Naive thymus-derived CD4-positive, alpha-beta T cell (primary cell): Measurements from ENCODE around the gene EEF1B2. TPM values are rescaled to one million over a fixed set of nuclear protein-coding genes. Genes with fewer than 3 reads are reported as not detected.
"Not testable (repeated sequence)": the region's sequence is repeated elsewhere in the genome, so short reads cannot be mapped to it uniquely, and the experiment has no call there.

Experiments
- ATAC-seq: fragments of 150-1000 bp; cut with Tn5 transposase; 2 replicates; pipeline ENCODE4 v1.10.0; 2021; ENCODE audit warnings: mild to moderate bottlenecking, moderate library complexity
- CTCF ChIA-PET: fragments of 350-600 bp; sonication (Branson Sonifier 250); formaldehyde crosslinking; loops from one replicate; lab custom pipeline; 2021; ENCODE audit warnings: antibody characterized with exemption; lab: Charles Lee
- POLR2A ChIA-PET: fragments of 350-600 bp; sonication (Branson Sonifier 250); formaldehyde crosslinking; loops from one replicate; lab custom pipeline; 2021; ENCODE audit warnings: antibody characterized with exemption, inconsistent platforms; lab: Charles Lee
- DNase-seq, 9 donors: peaks; one replicate each; pipeline versions ENCODE4 v3.0.0 to v3.0.0-alpha.2; 2020 to 2022; ENCODE audit warnings: mixed read lengths in 1 of 9
- H3K27ac ChIP-seq: one replicate; pipeline ENCODE4 v1.7.0; 2013; ENCODE audit warnings: mild to moderate bottlenecking, low read depth, low read length, moderate library complexity
- H3K27me3 ChIP-seq, 2 donors: one replicate each; pipeline ENCODE4 v1.7.0; 2013; ENCODE audit warnings: low read length in 2 of 2, mild to moderate bottlenecking in 2 of 2, moderate library complexity in 2 of 2; ENCODE audit not compliant: control insufficient read depth in 2 of 2, insufficient read depth in 2 of 2
- H3K36me3 ChIP-seq, 3 experiments: 1 replicate in 2 of 3; 2 replicates in 1 of 3; pipeline ENCODE4 v1.7.0; 2013; ENCODE audit warnings: low read length in 3 of 3, mild to moderate bottlenecking in 3 of 3, moderate library complexity in 1 of 3; ENCODE audit not compliant: insufficient read depth in 3 of 3, control insufficient read depth in 2 of 3
- H3K4me1 ChIP-seq, 2 donors: one replicate each; pipeline ENCODE4 v1.7.0; 2013; ENCODE audit warnings: low read length in 2 of 2, mild to moderate bottlenecking in 2 of 2, moderate library complexity in 1 of 2; ENCODE audit not compliant: control insufficient read depth in 2 of 2, insufficient read depth in 2 of 2
- H3K4me3 ChIP-seq: 2 replicates; pipeline ENCODE4 v1.7.0; 2013; ENCODE audit warnings: mild to moderate bottlenecking, low read length
- H3K9me3 ChIP-seq, 3 experiments: 1 replicate in 2 of 3; 2 replicates in 1 of 3; pipeline ENCODE4 v1.7.0; 2013; ENCODE audit warnings: low read length in 3 of 3; ENCODE audit not compliant: control insufficient read depth in 2 of 3
- H3K27ac Mint-ChIP-seq, 9 donors: one replicate each; pipeline ENCODE4 v1.8.0; 2020 to 2022; ENCODE audit warnings: mixed read lengths in 9 of 9, mild to moderate bottlenecking in 8 of 9, moderate library complexity in 5 of 9, inconsistent platforms in 2 of 9
- H3K27me3 Mint-ChIP-seq, 5 donors: one replicate each; pipeline ENCODE4 v1.8.0; 2021 to 2022; ENCODE audit warnings: mixed read lengths in 5 of 5, mild to moderate bottlenecking in 1 of 5
- H3K36me3 Mint-ChIP-seq, 5 donors: one replicate each; pipeline ENCODE4 v1.8.0; 2020 to 2022; ENCODE audit warnings: mixed read lengths in 5 of 5, mild to moderate bottlenecking in 3 of 5, inconsistent platforms in 1 of 5
- H3K4me1 Mint-ChIP-seq, 7 donors: one replicate each; pipeline ENCODE4 v1.8.0; 2020 to 2022; ENCODE audit warnings: mixed read lengths in 7 of 7, mild to moderate bottlenecking in 3 of 7, inconsistent platforms in 1 of 7
- H3K4me3 Mint-ChIP-seq, 10 donors: one replicate each; pipeline ENCODE4 v1.8.0; 2020 to 2022; ENCODE audit warnings: mild to moderate bottlenecking in 10 of 10, mixed read lengths in 10 of 10, moderate library complexity in 6 of 10, inconsistent platforms in 2 of 10
- H3K9me3 Mint-ChIP-seq, 11 donors: one replicate each; pipeline ENCODE4 v1.8.0; 2020 to 2022; ENCODE audit warnings: mixed read lengths in 11 of 11, mild to moderate bottlenecking in 4 of 11, inconsistent platforms in 1 of 11, moderate library complexity in 1 of 11
- intact Hi-C, 2 donors: fragments of 100-400 bp; cut with micrococcal nuclease; formaldehyde crosslinking; loops; one replicate each; pipeline ENCODE4 v1.15.1; 2023
- polyA plus RNA-seq, 2 donors: library from polyadenylated mRNA; unstranded; fragments of 300-500 nt; fragmentation: Illumina TruSeq; gene quantifications; one replicate each; pipeline ENCODE4 v1.2.3, GENCODE V29; 2021
- total RNA-seq, 6 experiments: library from RNA in 5 of 6; stranded (reverse) in 5 of 6; gene quantifications; 1 replicate in 5 of 6; 2 replicates in 1 of 6; pipeline ENCODE4 v1.2.3 and lab custom pipeline; 2021 to 2026

Gene EEF1B2
- total and polyA plus RNA-seq, 7 experiments from 2014 or later: 542 to 1,474 (median 1,164) TPM

DNA sequence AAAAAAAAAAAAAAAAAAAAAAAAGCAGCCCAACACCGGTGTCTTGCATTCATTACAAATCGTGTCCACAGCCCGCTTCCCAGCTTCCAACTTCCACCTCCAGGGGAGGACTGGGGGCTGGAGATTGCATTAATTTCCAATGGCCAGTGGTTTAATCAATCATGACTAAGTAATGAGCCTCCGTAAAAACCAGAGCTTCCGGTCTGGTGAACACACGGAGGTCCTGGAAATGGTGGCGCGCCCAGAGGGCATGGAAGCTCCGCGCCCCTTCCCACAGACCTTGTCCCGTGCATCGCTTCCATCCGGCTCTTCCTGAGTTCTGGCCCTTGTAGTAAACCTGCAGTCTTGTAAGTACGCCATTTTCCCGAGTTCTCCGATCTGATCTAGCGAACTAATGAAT lies 43.6 kb downstream of the EEF1B2 start:
- ATAC-seq: no peak
- CTCF ChIA-PET: no interaction called here
- H3K27me3 ChIP-seq: no peaks in the 10 kb centered on the region
- Mint-ChIP-seq H3K4me3 (no peak overlapping the region), H3K4me1 (peaks cover 0 to 4% (median 0%) of the 10 kb centered on the region in 7 donors), H3K36me3 (peaks cover 0 to 7% (median 0%) of the 10 kb centered on the region in 5 donors), H3K27me3 (peaks cover 6 to 19% (median 9%) of the 10 kb centered on the region in 5 donors), H3K9me3 (peaks cover 0 to 4% (median 0%) of the 10 kb centered on the region in 11 donors), H3K27ac (no peak overlapping the region)
- no peaks in the 10 kb centered on the region for H3K9me3 ChIP-seq
- no peak overlapping the region for H3K4me3 ChIP-seq
- POLR2A ChIA-PET: no interaction called here
- DNase-seq: no peak
- intact Hi-C loops: no loop called here
- no peaks in the 10 kb centered on the region for H3K4me1 ChIP-seq
- no peak overlapping the region for H3K27ac ChIP-seq
- no peaks in the 10 kb centered on the region for H3K36me3 ChIP-seq

DNA sequence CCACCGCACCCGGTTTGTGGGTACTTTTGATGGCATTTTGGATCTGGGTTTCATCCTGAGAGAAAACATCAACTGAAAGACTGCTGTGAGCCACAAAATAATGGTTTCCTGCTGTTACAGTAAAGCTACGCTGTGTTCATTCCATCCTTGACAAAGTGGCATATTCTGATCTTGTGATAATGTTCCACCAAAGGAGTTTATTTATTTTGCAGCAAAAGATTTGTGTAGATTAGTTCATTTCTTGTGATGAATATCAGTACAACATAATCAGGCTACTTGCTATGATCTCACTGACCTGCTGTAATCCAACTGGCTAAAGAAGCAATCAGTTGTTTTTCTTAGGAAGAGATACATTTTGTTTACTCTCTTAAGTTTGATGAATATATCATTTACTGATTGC lies 45.0 kb downstream of the EEF1B2 start:
- Mint-ChIP-seq H3K4me3 (no peak overlapping the region), H3K4me1 (peaks cover 0 to 4% (median 0%) of the 10 kb centered on the region in 7 donors), H3K27ac (no peak overlapping the region), H3K27me3 (peaks cover 0 to 16% (median 6%) of the 10 kb centered on the region in 5 donors), H3K36me3 (peaks cover 0 to 7% (median 0%) of the 10 kb centered on the region in 5 donors), H3K9me3 (peaks cover 0 to 4% (median 0%) of the 10 kb centered on the region in 11 donors)
- no peak for DNase-seq
- CTCF ChIA-PET: no interaction called here
- H3K4me3 ChIP-seq: no peak overlapping the region
- no peak for ATAC-seq
- H3K27ac ChIP-seq: no peak overlapping the region
- H3K9me3 ChIP-seq: no peaks in the 10 kb centered on the region
- H3K4me1 ChIP-seq: no peaks in the 10 kb centered on the region
- intact Hi-C loops: no loop called here
- H3K27me3 ChIP-seq: no peaks in the 10 kb centered on the region
- no peaks in the 10 kb centered on the region for H3K36me3 ChIP-seq
- POLR2A ChIA-PET: no interaction called here

DNA sequence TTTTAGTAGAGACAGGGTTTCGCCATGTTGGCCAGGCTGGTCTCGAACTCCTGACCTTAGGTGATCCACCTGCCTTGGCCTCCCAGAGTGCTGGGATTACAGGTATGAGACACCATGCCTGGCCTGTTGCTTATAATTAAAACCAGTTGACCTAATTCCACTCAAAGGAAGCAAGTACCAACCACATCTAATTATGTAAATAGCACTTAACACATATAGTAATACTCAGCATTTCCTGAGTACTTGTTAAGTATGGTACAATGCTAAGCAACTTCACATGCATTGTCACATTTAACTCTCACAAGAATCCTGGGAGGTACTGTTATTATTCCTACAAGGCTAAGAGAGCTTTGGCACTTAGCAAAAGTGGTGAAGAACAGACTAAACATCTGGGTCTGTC lies 47.6 kb downstream of the EEF1B2 start:
- H3K9me3 Mint-ChIP-seq, H3K36me3 Mint-ChIP-seq, H3K27ac ChIP-seq, H3K4me3 ChIP-seq, H3K27ac Mint-ChIP-seq, H3K4me1 Mint-ChIP-seq, H3K36me3 ChIP-seq, H3K27me3 ChIP-seq, H3K4me3 Mint-ChIP-seq, CTCF ChIA-PET, DNase-seq, H3K4me1 ChIP-seq, H3K9me3 ChIP-seq, ATAC-seq, intact Hi-C loops, POLR2A ChIA-PET: not testable (repeated sequence)
- peaks cover 0 to 12% (median 5%) of the 10 kb centered on the region in 5 donors for H3K27me3 Mint-ChIP-seq

DNA sequence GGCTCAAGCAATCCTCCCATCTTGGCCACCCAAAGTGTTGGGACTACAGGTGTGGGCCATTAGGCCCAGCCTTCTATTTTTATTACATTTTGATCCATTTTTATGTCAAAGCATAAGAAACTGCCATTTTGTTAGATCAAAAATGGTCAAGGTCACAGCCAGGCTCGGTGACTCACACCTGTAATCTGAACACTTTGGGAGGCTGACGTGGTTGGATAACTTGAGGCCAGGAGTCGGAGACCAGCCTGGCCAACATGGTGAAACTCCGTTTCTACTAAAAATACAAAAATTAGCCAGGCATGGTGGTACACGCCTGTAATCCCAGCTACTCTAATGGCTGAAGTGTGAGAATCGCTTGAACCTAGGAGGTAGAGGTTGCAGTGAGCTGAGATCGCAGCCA lies 49.2 kb downstream of the EEF1B2 start:
- no peaks in the 10 kb centered on the region for H3K9me3 ChIP-seq
- intact Hi-C loops: no loop called here
- H3K4me1 ChIP-seq: no peaks in the 10 kb centered on the region
- Mint-ChIP-seq H3K9me3 (no peaks in the 10 kb centered on the region), H3K4me1 (peaks cover 0 to 4% (median 0%) of the 10 kb centered on the region in 7 donors), H3K36me3 (no peaks in the 10 kb centered on the region), H3K27me3 (peaks cover 3 to 10% (median 5%) of the 10 kb centered on the region in 5 donors), H3K4me3 (no peak overlapping the region), H3K27ac (no peak overlapping the region)
- H3K36me3 ChIP-seq: no peaks in the 10 kb centered on the region
- POLR2A ChIA-PET: no interaction called here
- CTCF ChIA-PET: no interaction called here
- no peak overlapping the region for H3K27ac ChIP-seq
- no peak for ATAC-seq
- no peak overlapping the region for H3K4me3 ChIP-seq
- no peak for DNase-seq
- no peaks in the 10 kb centered on the region for H3K27me3 ChIP-seq

DNA sequence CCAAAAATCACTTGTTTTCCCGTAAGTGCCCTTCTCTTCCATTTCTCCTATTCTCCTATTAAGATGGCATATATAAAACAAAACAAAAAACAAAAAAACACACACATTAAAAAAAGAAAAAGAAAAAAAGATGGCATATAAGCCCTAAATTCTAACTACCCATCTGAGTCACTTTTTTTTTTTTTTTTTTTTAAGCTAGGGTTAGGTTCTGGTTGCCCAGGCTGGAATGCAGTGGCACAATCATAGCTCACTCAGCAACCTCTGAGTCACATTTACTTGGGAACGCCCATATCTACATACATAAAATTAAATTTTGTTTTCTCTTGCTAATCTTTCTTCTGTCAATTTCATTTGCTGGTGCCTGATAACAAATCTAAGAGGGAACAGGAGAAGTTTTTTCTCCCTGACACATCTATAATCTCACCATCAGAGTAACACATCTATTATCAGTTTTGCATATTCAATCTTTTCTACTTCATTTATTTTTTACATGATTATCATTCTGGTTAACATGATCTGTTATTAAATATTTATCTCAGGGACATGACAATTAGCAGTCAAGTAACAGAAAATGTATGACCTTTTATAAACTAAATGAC lies 52.1 kb downstream of the EEF1B2 start:
- Mint-ChIP-seq H3K27ac (no peak overlapping the region), H3K27me3 (peaks cover 10 to 13% (median 11%) of the 10 kb centered on the region in 5 donors), H3K36me3 (no peaks in the 10 kb centered on the region), H3K9me3 (no peaks in the 10 kb centered on the region), H3K4me1 (no peaks in the 10 kb centered on the region), H3K4me3 (no peak overlapping the region)
- Histone ChIP-seq H3K27me3 (no peaks in the 10 kb centered on the region), H3K4me3 (no peak overlapping the region), H3K27ac (no peak overlapping the region), H3K9me3 (no peaks in the 10 kb centered on the region), H3K36me3 (no peaks in the 10 kb centered on the region), H3K4me1 (no peaks in the 10 kb centered on the region)
- DNase-seq (no peak), ATAC-seq (no peak)
- intact Hi-C loops: no loop called here
- ChIA-PET CTCF (no interaction called here), POLR2A (no interaction called here)

Other genes starting within 250 kb of the EEF1B2 start
- gene INO80D, start 73.7 kb upstream of the EEF1B2 start, total RNA-seq: 10 to 100 TPM; 30.7 to 50.9 (median 43.4) TPM
- 10 to 100 TPM; 13.4 to 16.7 TPM for gene INO80D, start 73.7 kb upstream of the EEF1B2 start, polyA plus RNA-seq
- 10 to 100 TPM; 37.3 to 61.9 (median 56.3) TPM for gene NDUFS1, start 451 bp upstream of the EEF1B2 start, total RNA-seq
- 10 to 100 TPM; 40.8 to 42.9 TPM for gene NDUFS1, start 451 bp upstream of the EEF1B2 start, polyA plus RNA-seq
- gene ZDBF2, start 114.8 kb downstream of the EEF1B2 start, total RNA-seq: 10 to 100 TPM in 4 of 5 experiments, 1 to 10 TPM in 1; 9.1 to 22.4 (median 16.0) TPM
- 1 to 10 TPM; 4.4 to 6.7 TPM for gene ZDBF2, start 114.8 kb downstream of the EEF1B2 start, polyA plus RNA-seq